ENCODE measurements around the gene ZNF709. TPM values are rescaled to one million over a fixed set of nuclear protein-coding genes. Genes with fewer than 3 reads are reported as not detected.
"Not testable (repeated sequence)": the region's sequence is repeated elsewhere in the genome, so short reads cannot be mapped to it uniquely, and the experiment has no call there.

The ZNF709 gene
- total RNA-seq, 1 experiment from 2014 or later: not detected

DNA sequence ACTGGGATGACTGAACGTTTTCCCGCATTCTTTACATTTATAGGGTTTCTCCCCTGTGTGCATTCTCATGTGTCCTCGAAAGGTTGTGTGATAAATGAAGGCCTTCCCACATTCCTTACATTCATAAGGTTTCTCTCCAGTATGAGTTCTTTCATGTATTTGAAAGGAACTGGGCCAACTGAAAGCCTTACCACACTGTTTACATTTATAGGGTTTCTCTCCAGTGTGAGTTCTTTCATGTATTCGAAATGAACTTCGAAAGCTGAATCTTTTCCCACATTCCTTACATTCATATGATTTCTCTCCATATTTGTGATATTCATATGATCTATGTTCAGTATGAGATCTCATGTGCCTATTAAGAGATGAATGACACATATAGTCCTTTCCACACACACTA is 19.4 kb downstream of the ZNF709 start:
- ChIA-PET CTCF (no interaction called here), POLR2A (no interaction called here), RAD21 (ENCODE audit: low non-redundant PET in 1 of 2, low total read pairs in 2 of 2, uncharacterized antibody in 2 of 2, unreplicated experiment in 2 of 2) (no interaction called here)
- no peak for ATAC-seq
- H3K79me2 ChIP-seq (ENCODE audit: insufficient read depth, low read length): no peaks in the 10 kb centered on the region
- no peak overlapping the region for H3K4me2 ChIP-seq (ENCODE audit: low read length)
- no peaks in the 10 kb centered on the region for H3K4me1 ChIP-seq (ENCODE audit: control insufficient read depth in 1 of 2, insufficient read depth in 2 of 2, low read length in 2 of 2)
- peaks cover 24 to 26% of the 10 kb centered on the region in 2 experiments; a peak in 3 of 4 replicates for H3K9me3 ChIP-seq (ENCODE audit: control insufficient read depth in 1 of 2, insufficient read depth in 1 of 2, low read depth in 1 of 2, low read length in 2 of 2)
- no peak for DNase-seq (ENCODE audit: low read depth, low spot score)
- no peaks in the 10 kb centered on the region for H4K20me1 ChIP-seq (ENCODE audit: insufficient read depth)
- no peak for TF ChIP-seq YY1 (IDR thresholded peaks at IDR 0.05; ENCODE audit: extremely low read depth, insufficient replicate concordance, low read depth, low read length)
- peak; percentile 76 for TF ChIP-seq ZNF274 (IDR thresholded peaks at IDR 0.05; ENCODE audit: low read depth, low read length)
- no peaks in the 10 kb centered on the region for H3K9me2 ChIP-seq (ENCODE audit: insufficient read depth)
- no TSS peak for BruUV-seq (replicated peaks)
- H3K9ac ChIP-seq (ENCODE audit: low read length): no peak overlapping the region
- H2AFZ ChIP-seq (ENCODE audit: low read depth, low read length, poor library complexity, severe bottlenecking): no peak overlapping the region
- H3K27me3 ChIP-seq (ENCODE audit: insufficient read depth, low read length): no peaks in the 10 kb centered on the region
- H3K4me3 ChIP-seq (replicated peaks in 1 of 2; ENCODE audit: low read depth in 1 of 2, low read length in 2 of 2): no peak overlapping the region
- no peak overlapping the region for H3K27ac ChIP-seq (ENCODE audit: low read depth, low read length)
- intact Hi-C loops (cut with micrococcal nuclease): no loop called here
- H3K36me3 ChIP-seq (ENCODE audit: control insufficient read depth in 1 of 2, insufficient read depth in 2 of 2, low read length in 2 of 2): no peaks in the 10 kb centered on the region

DNA sequence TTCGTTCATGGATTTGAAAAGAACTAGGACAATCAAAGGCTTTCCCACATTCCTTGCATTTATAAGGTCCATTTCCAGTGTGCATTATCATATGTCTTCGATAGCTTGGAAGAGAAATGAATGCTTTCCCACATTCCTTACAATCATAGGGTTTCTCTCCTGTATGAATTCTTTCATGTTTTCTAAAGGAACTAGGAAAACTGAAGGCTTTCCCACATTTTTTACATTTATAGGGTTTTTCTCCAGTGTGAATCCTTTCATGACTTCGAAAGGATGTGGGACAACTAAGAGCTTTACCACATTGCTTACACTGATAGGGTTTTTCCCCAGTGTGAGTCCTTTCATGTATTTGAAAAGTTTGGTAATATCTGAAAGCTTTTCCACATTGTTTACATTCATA is 19.8 kb downstream of the ZNF709 start:
- ATAC-seq: no peak
- no peak overlapping the region for H2AFZ ChIP-seq (ENCODE audit: low read depth, low read length, poor library complexity, severe bottlenecking)
- RAD21 ChIA-PET (ENCODE audit: low non-redundant PET in 1 of 2, low total read pairs in 2 of 2, uncharacterized antibody in 2 of 2, unreplicated experiment in 2 of 2): no interaction called here

DNA sequence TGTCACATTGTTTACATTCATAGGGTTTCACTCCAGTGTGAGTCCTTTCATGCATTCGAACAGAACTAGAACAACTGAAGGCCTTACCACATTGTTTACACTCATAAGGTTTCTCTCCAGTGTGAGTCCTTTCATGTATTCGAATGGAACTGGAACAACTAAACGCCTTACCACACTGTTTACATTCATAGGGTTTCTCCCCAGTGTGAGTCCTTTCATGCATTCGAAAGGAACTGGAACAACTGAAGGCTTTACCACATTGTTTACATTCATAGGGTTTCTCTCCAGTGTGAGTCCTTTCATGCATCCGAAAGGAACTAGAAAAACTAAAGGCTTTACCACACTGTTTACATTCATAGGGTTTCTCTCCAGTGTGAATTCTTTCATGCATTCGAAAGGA is 20.5 kb downstream of the ZNF709 start:
- CTCF ChIA-PET; H3K79me2 ChIP-seq (ENCODE audit: insufficient read depth, low read length); H3K9ac ChIP-seq (ENCODE audit: low read length); POLR2A ChIA-PET; BruUV-seq (replicated peaks); H3K4me1 ChIP-seq (ENCODE audit: control insufficient read depth in 1 of 2, insufficient read depth in 2 of 2, low read length in 2 of 2); H3K27me3 ChIP-seq (ENCODE audit: insufficient read depth, low read length); H3K36me3 ChIP-seq (ENCODE audit: control insufficient read depth in 1 of 2, insufficient read depth in 2 of 2, low read length in 2 of 2); H3K4me3 ChIP-seq (replicated peaks in 1 of 2; ENCODE audit: low read depth in 1 of 2, low read length in 2 of 2); H3K27ac ChIP-seq (ENCODE audit: low read depth, low read length); DNase-seq (ENCODE audit: low read depth, low spot score); H2AFZ ChIP-seq (ENCODE audit: low read depth, low read length, poor library complexity, severe bottlenecking); H3K9me2 ChIP-seq (ENCODE audit: insufficient read depth); RAD21 ChIA-PET (ENCODE audit: low non-redundant PET in 1 of 2, low total read pairs in 2 of 2, uncharacterized antibody in 2 of 2, unreplicated experiment in 2 of 2); intact Hi-C loops (cut with micrococcal nuclease); H4K20me1 ChIP-seq (ENCODE audit: insufficient read depth); H3K4me2 ChIP-seq (ENCODE audit: low read length); ATAC-seq: not testable (repeated sequence)
- peaks cover 25 to 27% of the 10 kb centered on the region in 2 experiments; a peak in 3 of 4 replicates for H3K9me3 ChIP-seq (ENCODE audit: control insufficient read depth in 1 of 2, insufficient read depth in 1 of 2, low read depth in 1 of 2, low read length in 2 of 2)

More for the DNA sequence above, 19.8 kb downstream of the ZNF709 start:
- TF ChIP-seq POLR2AphosphoS5 (IDR thresholded peaks at IDR 0.05; ENCODE audit: low read depth, low read length): no peak
- TF ChIP-seq CBX3 (IDR thresholded peaks at IDR 0.05; ENCODE audit: low read depth): no peak
- TF ChIP-seq JUND (IDR thresholded peaks at IDR 0.05): no peak
- TF ChIP-seq, protein P1, sequence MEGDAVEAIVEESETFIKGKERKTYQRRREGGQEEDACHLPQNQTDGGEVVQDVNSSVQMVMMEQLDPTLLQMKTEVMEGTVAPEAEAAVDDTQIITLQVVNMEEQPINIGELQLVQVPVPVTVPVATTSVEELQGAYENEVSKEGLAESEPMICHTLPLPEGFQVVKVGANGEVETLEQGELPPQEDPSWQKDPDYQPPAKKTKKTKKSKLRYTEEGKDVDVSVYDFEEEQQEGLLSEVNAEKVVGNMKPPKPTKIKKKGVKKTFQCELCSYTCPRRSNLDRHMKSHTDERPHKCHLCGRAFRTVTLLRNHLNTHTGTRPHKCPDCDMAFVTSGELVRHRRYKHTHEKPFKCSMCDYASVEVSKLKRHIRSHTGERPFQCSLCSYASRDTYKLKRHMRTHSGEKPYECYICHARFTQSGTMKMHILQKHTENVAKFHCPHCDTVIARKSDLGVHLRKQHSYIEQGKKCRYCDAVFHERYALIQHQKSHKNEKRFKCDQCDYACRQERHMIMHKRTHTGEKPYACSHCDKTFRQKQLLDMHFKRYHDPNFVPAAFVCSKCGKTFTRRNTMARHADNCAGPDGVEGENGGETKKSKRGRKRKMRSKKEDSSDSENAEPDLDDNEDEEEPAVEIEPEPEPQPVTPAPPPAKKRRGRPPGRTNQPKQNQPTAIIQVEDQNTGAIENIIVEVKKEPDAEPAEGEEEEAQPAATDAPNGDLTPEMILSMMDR (IDR thresholded peaks at IDR 0.05 in 2 of 3, conservative IDR thresholded peaks at IDR 0.05 in 1 of 3; ENCODE audit: borderline replicate concordance in 1 of 3, insufficient read depth in 1 of 3, low read depth in 2 of 3, low read length in 2 of 3): no peak
- TF ChIP-seq, protein P2, sequence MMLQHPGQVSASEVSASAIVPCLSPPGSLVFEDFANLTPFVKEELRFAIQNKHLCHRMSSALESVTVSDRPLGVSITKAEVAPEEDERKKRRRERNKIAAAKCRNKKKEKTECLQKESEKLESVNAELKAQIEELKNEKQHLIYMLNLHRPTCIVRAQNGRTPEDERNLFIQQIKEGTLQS (IDR thresholded peaks at IDR 0.05): no peak
- TF ChIP-seq EGR1 (IDR thresholded peaks at IDR 0.05; ENCODE audit: low read depth): no peak
- TF ChIP-seq POLR2A (IDR thresholded peaks at IDR 0.05; ENCODE audit: borderline replicate concordance, extremely low read depth, insufficient read depth, insufficient read length): no peak
- TF ChIP-seq EZH2 (IDR thresholded peaks at IDR 0.05): no peak
- TF ChIP-seq TCF7L2 (IDR thresholded peaks at IDR 0.05; ENCODE audit: borderline replicate concordance, extremely low read depth, insufficient read depth, insufficient read length): no peak
- TF ChIP-seq FOSL1 (IDR thresholded peaks at IDR 0.05; ENCODE audit: low read depth): no peak
- H3K9me3 ChIP-seq (ENCODE audit: control insufficient read depth in 1 of 2, insufficient read depth in 1 of 2, low read depth in 1 of 2, low read length in 2 of 2): peaks cover 23 to 26% of the 10 kb centered on the region in 2 experiments; a peak in 3 of 4 replicates
- H4K20me1 ChIP-seq (ENCODE audit: insufficient read depth): no peaks in the 10 kb centered on the region
- H3K9ac ChIP-seq (ENCODE audit: low read length): no peak overlapping the region
- no peak for DNase-seq (ENCODE audit: low read depth, low spot score)
- H3K27me3 ChIP-seq (ENCODE audit: insufficient read depth, low read length): no peaks in the 10 kb centered on the region
- H3K79me2 ChIP-seq (ENCODE audit: insufficient read depth, low read length): no peaks in the 10 kb centered on the region
- H3K4me2 ChIP-seq (ENCODE audit: low read length): no peak overlapping the region
- ChIA-PET CTCF (no interaction called here), POLR2A (no interaction called here)
- H3K4me1 ChIP-seq (ENCODE audit: control insufficient read depth in 1 of 2, insufficient read depth in 2 of 2, low read length in 2 of 2): no peaks in the 10 kb centered on the region
- intact Hi-C loops (cut with micrococcal nuclease): no loop called here
- no peaks in the 10 kb centered on the region for H3K36me3 ChIP-seq (ENCODE audit: control insufficient read depth in 1 of 2, insufficient read depth in 2 of 2, low read length in 2 of 2)
- no peak overlapping the region for H3K27ac ChIP-seq (ENCODE audit: low read depth, low read length)
- no peak overlapping the region for H3K4me3 ChIP-seq (replicated peaks in 1 of 2; ENCODE audit: low read depth in 1 of 2, low read length in 2 of 2)
- no TSS peak for BruUV-seq (replicated peaks)
- no peaks in the 10 kb centered on the region for H3K9me2 ChIP-seq (ENCODE audit: insufficient read depth)
